Neural crest cell (in vitro differentiated cells): ENCODE results near the gene HOXA3. TPM values are rescaled to one million over a fixed set of nuclear protein-coding genes. Genes with fewer than 3 reads are reported as not detected.

Experiments used
- DNase-seq: peaks from one replicate; pipeline ENCODE4 v3.0.0; 2021; ENCODE audit warnings: low read depth, mixed read lengths, low spot score
- H3K27ac Mint-ChIP-seq: one replicate; pipeline ENCODE4 v1.8.0; 2021; ENCODE audit warnings: mild to moderate bottlenecking, mixed read lengths; ENCODE audit not compliant: unreplicated experiment
- H3K27me3 Mint-ChIP-seq: 2 replicates; pipeline ENCODE4 v1.8.0; 2021; ENCODE audit warnings: low read depth, mild to moderate bottlenecking, mixed read lengths
- H3K36me3 Mint-ChIP-seq: 2 replicates; pipeline ENCODE4 v1.8.0; 2021; ENCODE audit warnings: low read depth, mild to moderate bottlenecking, mixed read lengths
- H3K4me1 Mint-ChIP-seq: 2 replicates; pipeline ENCODE4 v1.8.0; 2021; ENCODE audit warnings: mixed read lengths
- H3K4me3 Mint-ChIP-seq: one replicate; pipeline ENCODE4 v1.8.0; 2021; ENCODE audit warnings: mild to moderate bottlenecking, mixed read lengths
- H3K9me3 Mint-ChIP-seq: 2 replicates; pipeline ENCODE4 v1.8.0; 2021; ENCODE audit warnings: mixed read lengths
- total RNA-seq: library from RNA; stranded (reverse); gene quantifications from 2 replicates; pipeline ENCODE4 v1.2.1, GENCODE V29; 2021
- TF ChIP-seq, protein P1 (sequence below): fragments of 200-600 bp; sonication (generic); conservative IDR thresholded peaks from 2 replicates; pipeline ENCODE4 v1.5.0; 2021; ENCODE audit warnings: antibody characterized with exemption, mild to moderate bottlenecking

The HOXA3 gene
- total RNA-seq, 1 donor from 2014 or later: 10.6 TPM

DNA sequence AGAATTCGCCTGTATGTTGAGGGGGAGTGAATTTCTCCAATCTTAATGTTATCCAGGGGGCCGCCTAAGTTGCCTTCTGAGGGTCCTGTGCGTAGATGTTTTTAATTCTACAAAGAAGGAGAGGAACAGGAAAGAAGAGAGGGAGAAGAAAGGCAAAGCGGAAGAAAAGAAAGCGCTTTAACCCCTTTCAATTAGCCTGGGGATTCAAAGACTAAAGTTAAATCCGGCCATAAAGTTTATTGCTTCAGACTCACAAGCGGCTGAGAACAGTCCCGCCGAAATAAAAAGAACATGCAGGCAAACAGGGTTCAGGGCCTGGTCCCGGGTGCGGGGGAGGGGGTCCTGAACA, 13.4 kb downstream of the HOXA3 start:
- no peak overlapping the region for H3K27ac Mint-ChIP-seq
- no peaks in the 10 kb centered on the region for H3K9me3 Mint-ChIP-seq
- DNase-seq: no peak
- peaks cover under 1% of the 10 kb centered on the region for H3K36me3 Mint-ChIP-seq
- peak overlapping the region; percentile 81 for H3K4me3 Mint-ChIP-seq
- peaks cover 100% of the 10 kb centered on the region for H3K27me3 Mint-ChIP-seq
- H3K4me1 Mint-ChIP-seq: peaks cover 22% of the 10 kb centered on the region
- TF ChIP-seq, protein P1, sequence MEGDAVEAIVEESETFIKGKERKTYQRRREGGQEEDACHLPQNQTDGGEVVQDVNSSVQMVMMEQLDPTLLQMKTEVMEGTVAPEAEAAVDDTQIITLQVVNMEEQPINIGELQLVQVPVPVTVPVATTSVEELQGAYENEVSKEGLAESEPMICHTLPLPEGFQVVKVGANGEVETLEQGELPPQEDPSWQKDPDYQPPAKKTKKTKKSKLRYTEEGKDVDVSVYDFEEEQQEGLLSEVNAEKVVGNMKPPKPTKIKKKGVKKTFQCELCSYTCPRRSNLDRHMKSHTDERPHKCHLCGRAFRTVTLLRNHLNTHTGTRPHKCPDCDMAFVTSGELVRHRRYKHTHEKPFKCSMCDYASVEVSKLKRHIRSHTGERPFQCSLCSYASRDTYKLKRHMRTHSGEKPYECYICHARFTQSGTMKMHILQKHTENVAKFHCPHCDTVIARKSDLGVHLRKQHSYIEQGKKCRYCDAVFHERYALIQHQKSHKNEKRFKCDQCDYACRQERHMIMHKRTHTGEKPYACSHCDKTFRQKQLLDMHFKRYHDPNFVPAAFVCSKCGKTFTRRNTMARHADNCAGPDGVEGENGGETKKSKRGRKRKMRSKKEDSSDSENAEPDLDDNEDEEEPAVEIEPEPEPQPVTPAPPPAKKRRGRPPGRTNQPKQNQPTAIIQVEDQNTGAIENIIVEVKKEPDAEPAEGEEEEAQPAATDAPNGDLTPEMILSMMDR: no peak

DNA sequence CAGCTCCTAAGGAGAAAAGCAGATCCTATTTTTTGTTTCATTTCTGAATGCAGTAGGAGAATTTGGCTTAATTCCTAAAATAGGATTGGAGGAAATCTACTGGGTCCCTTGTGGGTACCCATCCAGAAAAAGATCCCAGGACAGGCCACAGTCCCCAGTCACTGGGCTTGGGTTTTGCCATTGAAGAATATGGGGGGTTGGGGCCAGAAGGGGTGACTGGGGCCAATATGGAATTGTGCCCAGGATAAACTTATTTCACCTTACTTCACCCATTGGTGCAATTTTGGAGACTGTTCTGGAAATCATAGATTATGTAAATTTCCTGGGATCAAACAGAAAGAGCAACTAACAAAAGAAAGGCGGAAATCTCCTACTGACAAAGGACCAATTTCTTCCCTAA, 13.9 kb downstream of the HOXA3 start:
- H3K4me3 Mint-ChIP-seq: peak overlapping the region; percentile 81
- peaks cover 100% of the 10 kb centered on the region for H3K27me3 Mint-ChIP-seq
- no peaks in the 10 kb centered on the region for H3K9me3 Mint-ChIP-seq
- TF ChIP-seq, protein P1: no peak
- peaks cover 3% of the 10 kb centered on the region for H3K36me3 Mint-ChIP-seq
- H3K4me1 Mint-ChIP-seq: peaks cover 21% of the 10 kb centered on the region
- H3K27ac Mint-ChIP-seq: no peak overlapping the region
- DNase-seq: no peak

DNA sequence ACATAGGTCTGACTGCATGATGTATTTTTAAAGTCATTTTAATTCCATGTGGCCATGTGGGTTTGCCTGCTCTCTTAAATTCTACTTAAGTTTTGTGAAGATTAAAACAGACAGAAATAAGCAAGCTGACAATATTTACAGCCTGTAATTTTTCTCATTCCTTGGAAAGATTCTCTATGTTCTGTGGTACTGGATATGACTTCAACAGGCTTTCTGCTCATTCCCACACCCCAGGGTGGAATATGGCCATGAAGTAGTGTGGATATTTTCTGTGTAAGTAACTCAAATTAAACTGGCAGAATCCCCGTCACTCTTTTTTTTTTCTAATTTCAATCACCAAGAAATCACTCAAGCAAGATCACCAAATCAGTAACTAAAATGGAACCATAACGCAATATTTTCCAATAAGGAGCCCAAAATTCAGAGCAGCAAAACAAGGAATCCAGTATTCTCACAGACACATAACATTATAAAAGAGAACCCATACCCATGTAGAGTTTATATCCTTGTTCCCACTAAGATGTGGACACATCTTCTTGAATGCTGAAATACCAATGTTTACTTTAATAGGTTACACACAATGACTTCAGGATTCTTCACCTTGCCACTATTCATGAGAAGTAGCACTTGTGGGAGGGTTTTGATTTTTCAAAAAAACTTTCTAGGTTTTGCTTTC, 14.6 kb downstream of the HOXA3 start:
- peaks cover 18% of the 10 kb centered on the region for H3K4me1 Mint-ChIP-seq
- TF ChIP-seq, protein P1: no peak
- peaks cover 3% of the 10 kb centered on the region for H3K36me3 Mint-ChIP-seq
- no peak overlapping the region for H3K27ac Mint-ChIP-seq
- no peak for DNase-seq
- H3K9me3 Mint-ChIP-seq: no peaks in the 10 kb centered on the region
- H3K4me3 Mint-ChIP-seq: peak overlapping the region; percentile 20
- H3K27me3 Mint-ChIP-seq: peaks cover 100% of the 10 kb centered on the region

DNA sequence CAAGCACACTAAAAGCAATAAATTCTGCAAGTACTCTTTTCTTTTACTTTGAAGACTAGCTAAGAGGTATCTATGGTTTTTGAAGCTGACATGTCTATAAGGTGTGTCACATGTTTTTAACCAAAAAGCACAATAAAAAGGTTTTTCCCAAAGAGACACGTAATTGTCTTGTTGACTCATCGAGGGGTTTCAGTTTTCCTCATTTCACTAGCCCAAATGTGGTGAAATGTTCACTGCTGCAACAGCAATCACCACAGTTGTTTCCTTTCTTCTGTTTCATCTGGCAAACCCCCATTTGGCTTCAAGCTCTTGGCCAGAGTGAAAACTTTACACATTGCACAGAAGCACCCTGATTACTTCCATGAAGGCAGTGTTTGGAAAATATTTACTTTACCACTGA, 18.0 kb downstream of the HOXA3 start:
- no peak for DNase-seq
- TF ChIP-seq, protein P1: no peak
- Mint-ChIP-seq H3K4me1 (peaks cover 7% of the 10 kb centered on the region), H3K36me3 (peaks cover 3% of the 10 kb centered on the region), H3K27ac (no peak overlapping the region), H3K27me3 (peaks cover 94% of the 10 kb centered on the region), H3K9me3 (no peaks in the 10 kb centered on the region), H3K4me3 (no peak overlapping the region)

DNA sequence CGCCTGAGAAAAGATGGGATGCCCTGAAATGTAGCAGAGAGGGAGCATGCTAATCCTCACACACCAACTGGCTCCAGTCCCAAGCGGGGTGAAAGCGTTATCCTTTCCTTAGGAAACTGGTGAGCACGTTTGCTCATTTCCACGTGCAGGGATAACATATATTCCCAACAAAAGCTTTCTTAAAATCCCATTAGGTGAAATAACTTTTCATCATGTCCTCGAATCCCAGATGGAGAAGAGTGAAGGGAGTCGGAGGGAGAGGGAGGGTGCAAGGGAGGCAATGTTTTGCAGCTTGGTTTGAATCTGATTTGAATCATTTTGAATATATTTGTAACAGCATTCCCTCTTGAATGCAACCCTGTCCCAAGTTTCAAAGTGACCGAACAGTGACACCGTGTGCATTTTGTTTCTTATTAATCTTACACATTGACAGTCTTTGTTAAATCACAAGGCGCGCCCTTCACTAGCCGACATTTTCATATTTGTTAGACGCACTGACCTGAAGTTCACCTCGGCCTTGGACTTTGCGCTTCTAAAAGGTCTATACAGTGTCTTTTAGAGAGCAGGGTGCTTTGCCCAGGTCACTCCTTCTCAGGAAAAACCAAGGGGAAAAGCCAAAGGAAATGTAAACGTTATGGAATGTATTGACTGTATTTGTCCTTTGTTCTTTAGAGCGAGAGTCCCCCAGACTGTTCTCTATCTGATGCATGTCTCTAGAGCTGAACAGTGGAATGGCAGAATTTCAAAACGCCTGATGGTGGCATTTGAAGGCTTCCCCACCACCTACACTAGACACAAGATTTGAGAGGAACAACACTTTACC, 18.8 kb downstream of the HOXA3 start:
- no peak overlapping the region for H3K27ac Mint-ChIP-seq
- H3K27me3 Mint-ChIP-seq: peaks cover 94% of the 10 kb centered on the region
- H3K4me1 Mint-ChIP-seq: peaks cover 4% of the 10 kb centered on the region

More for the DNA sequence above, 18.8 kb downstream of the HOXA3 start:
- TF ChIP-seq, protein P1: no peak
- Mint-ChIP-seq H3K36me3 (peaks cover 3% of the 10 kb centered on the region), H3K9me3 (no peaks in the 10 kb centered on the region), H3K4me3 (peak overlapping the region; percentile 68)
- DNase-seq: no peak
